PC-9 (cell line): ENCODE results near the gene MYO1F. TPM values are rescaled to one million over a fixed set of nuclear protein-coding genes. Genes with fewer than 3 reads are reported as not detected.

Experiments used
- BruUV-seq: library from RNA; stranded (reverse); fragments of 400-500 nt; replicated peaks from 2 replicates; lab custom pipeline; 2021; lab: Mats Ljungman, UMichigan
- CTCF ChIA-PET: fragments of 300-600 bp; sonication (Branson Sonifier 250); formaldehyde crosslinking; loops from one replicate; lab custom pipeline; 2022; ENCODE audit warnings: antibody characterized with exemption; lab: Charles Lee
- POLR2A ChIA-PET: fragments of 300-600 bp; sonication (Branson Sonifier 250); formaldehyde crosslinking; loops from one replicate; lab custom pipeline; 2022; ENCODE audit warnings: antibody characterized with exemption; ENCODE audit not compliant: unreplicated experiment; lab: Charles Lee
- DNase-seq, 2 experiments: peaks; one replicate each; pipeline versions ENCODE4 v3.0.0 to v3.0.0-alpha.2; 2015 to 2022; ENCODE audit warnings: mixed read lengths in 1 of 2
- H2AFZ ChIP-seq: fragments of 200-600 bp; sonication (generic); 2 replicates; pipeline ENCODE4 v1.8.1; 2017; ENCODE audit warnings: antibody characterized with exemption
- H3F3A ChIP-seq: fragments of 200-600 bp; sonication (generic); 2 replicates; pipeline ENCODE4 v1.8.1; 2017; ENCODE audit warnings: antibody characterized with exemption, mild to moderate bottlenecking, low read depth; ENCODE audit not compliant: insufficient read depth
- H3K27ac ChIP-seq: fragments of 200-600 bp; sonication (generic); 2 replicates; pipeline ENCODE4 v1.6.1; 2016; ENCODE audit warnings: mixed run types
- H3K27me3 ChIP-seq: fragments of 200-600 bp; sonication (generic); 2 replicates; pipeline ENCODE4 v1.6.1; 2016; ENCODE audit warnings: low read depth, mixed run types; ENCODE audit not compliant: insufficient read depth
- H3K36me3 ChIP-seq: fragments of 200-600 bp; sonication (generic); 2 replicates; pipeline ENCODE4 v1.6.1; 2016; ENCODE audit warnings: low read depth, mixed run types
- H3K4me1 ChIP-seq: fragments of 200-600 bp; sonication (generic); replicated peaks from 2 replicates; pipeline ENCODE4 v1.6.1; 2016; ENCODE audit warnings: mixed run types; ENCODE audit not compliant: insufficient read depth
- H3K4me2 ChIP-seq: fragments of 200-600 bp; sonication (generic); 2 replicates; pipeline ENCODE4 v1.6.1; 2017; ENCODE audit warnings: mixed run types
- H3K4me3 ChIP-seq: fragments of 200-600 bp; sonication (generic); 2 replicates; pipeline ENCODE4 v1.6.1; 2016; ENCODE audit warnings: mixed run types
- H3K79me2 ChIP-seq: fragments of 200-600 bp; sonication (generic); 2 replicates; pipeline ENCODE4 v1.6.1; 2017; ENCODE audit warnings: low read depth, mixed run types
- H3K9me2 ChIP-seq: fragments of 200-600 bp; sonication (generic); 2 replicates; pipeline ENCODE4 v1.8.1; 2017; ENCODE audit warnings: mild to moderate bottlenecking; ENCODE audit not compliant: insufficient read depth
- H3K9me3 ChIP-seq: fragments of 200-600 bp; sonication (generic); 2 replicates; pipeline ENCODE4 v1.8.1; 2016; ENCODE audit warnings: low read depth; ENCODE audit not compliant: insufficient read depth
- H4K20me1 ChIP-seq: fragments of 200-600 bp; sonication (generic); 2 replicates; pipeline ENCODE4 v1.8.1; 2017; ENCODE audit not compliant: insufficient read depth
- EZH2 ChIP-seq: fragments of 200-600 bp; sonication (generic); IDR thresholded peaks from 2 replicates; pipeline ENCODE4 v1.8.0; 2017; ENCODE audit warnings: antibody characterized with exemption, low read depth
- intact Hi-C: fragments of 100-400 bp; cut with micrococcal nuclease; formaldehyde crosslinking; loops from one replicate; pipeline ENCODE4 v1.10.0; 2022; ENCODE audit not compliant: unreplicated experiment
- total RNA-seq: library from RNA; stranded (reverse); gene quantifications from 2 replicates; pipeline ENCODE4 v1.2.3, GENCODE V29; 2021
- TF ChIP-seq, protein P1 (sequence below): fragments of 200-600 bp; sonication (generic); conservative IDR thresholded peaks from 2 replicates; pipeline ENCODE4 v1.6.1; 2017; ENCODE audit warnings: mixed run types, antibody characterized with exemption, mild to moderate bottlenecking, moderate library complexity

The MYO1F gene
- total RNA-seq, 1 experiment from 2014 or later, result 1.3 TPM

DNA sequence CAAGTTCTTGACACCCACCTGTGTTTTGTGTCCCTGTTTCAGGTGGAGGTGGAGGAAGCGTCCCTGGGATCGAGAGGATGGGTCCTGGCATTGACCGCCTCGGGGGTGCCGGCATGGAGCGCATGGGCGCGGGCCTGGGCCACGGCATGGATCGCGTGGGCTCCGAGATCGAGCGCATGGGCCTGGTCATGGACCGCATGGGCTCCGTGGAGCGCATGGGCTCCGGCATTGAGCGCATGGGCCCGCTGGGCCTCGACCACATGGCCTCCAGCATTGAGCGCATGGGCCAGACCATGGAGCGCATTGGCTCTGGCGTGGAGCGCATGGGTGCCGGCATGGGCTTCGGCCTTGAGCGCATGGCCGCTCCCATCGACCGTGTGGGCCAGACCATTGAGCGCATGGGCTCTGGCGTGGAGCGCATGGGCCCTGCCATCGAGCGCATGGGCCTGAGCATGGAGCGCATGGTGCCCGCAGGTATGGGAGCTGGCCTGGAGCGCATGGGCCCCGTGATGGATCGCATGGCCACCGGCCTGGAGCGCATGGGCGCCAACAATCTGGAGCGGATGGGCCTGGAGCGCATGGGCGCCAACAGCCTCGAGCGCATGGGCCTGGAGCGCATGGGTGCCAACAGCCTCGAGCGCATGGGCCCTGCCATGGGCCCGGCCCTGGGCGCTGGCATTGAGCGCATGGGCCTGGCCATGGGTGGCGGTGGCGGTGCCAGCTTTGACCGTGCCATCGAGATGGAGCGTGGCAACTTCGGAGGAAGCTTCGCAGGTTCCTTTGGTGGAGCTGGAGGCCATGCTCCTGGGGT is 91.5 kb downstream of the MYO1F start:
- H4K20me1 ChIP-seq, result peaks cover 77% of the 10 kb centered on the region
- peaks cover 8% of the 10 kb centered on the region for H3K4me1 ChIP-seq
- no peak overlapping the region for H3K4me2 ChIP-seq
- H3K79me2 ChIP-seq, result peaks cover 42% of the 10 kb centered on the region
- CTCF ChIA-PET, result no interaction called here
- TSS peak; percentile 29 for BruUV-seq
- DNase-seq, result no peak
- H2AFZ ChIP-seq, result no peak overlapping the region
- H3K36me3 ChIP-seq, result peaks cover 33% of the 10 kb centered on the region
- no peaks in the 10 kb centered on the region for H3K9me3 ChIP-seq
- no peaks in the 10 kb centered on the region for H3K9me2 ChIP-seq
- peaks cover 44% of the 10 kb centered on the region; the same call in 1 of the 2 replicates for H3F3A ChIP-seq
- TF ChIP-seq, protein P1, sequence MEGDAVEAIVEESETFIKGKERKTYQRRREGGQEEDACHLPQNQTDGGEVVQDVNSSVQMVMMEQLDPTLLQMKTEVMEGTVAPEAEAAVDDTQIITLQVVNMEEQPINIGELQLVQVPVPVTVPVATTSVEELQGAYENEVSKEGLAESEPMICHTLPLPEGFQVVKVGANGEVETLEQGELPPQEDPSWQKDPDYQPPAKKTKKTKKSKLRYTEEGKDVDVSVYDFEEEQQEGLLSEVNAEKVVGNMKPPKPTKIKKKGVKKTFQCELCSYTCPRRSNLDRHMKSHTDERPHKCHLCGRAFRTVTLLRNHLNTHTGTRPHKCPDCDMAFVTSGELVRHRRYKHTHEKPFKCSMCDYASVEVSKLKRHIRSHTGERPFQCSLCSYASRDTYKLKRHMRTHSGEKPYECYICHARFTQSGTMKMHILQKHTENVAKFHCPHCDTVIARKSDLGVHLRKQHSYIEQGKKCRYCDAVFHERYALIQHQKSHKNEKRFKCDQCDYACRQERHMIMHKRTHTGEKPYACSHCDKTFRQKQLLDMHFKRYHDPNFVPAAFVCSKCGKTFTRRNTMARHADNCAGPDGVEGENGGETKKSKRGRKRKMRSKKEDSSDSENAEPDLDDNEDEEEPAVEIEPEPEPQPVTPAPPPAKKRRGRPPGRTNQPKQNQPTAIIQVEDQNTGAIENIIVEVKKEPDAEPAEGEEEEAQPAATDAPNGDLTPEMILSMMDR, result no peak
- no peak for TF ChIP-seq EZH2
- no peak overlapping the region for H3K27ac ChIP-seq
- intact Hi-C loops, result loop anchor here (10.0 kb wide), 1 partner anchor 71 kb away; the partner anchor contains the start of gene MARCHF2
- POLR2A ChIA-PET, result no interaction called here
- H3K27me3 ChIP-seq, result no peaks in the 10 kb centered on the region
- no peak overlapping the region for H3K4me3 ChIP-seq

DNA sequence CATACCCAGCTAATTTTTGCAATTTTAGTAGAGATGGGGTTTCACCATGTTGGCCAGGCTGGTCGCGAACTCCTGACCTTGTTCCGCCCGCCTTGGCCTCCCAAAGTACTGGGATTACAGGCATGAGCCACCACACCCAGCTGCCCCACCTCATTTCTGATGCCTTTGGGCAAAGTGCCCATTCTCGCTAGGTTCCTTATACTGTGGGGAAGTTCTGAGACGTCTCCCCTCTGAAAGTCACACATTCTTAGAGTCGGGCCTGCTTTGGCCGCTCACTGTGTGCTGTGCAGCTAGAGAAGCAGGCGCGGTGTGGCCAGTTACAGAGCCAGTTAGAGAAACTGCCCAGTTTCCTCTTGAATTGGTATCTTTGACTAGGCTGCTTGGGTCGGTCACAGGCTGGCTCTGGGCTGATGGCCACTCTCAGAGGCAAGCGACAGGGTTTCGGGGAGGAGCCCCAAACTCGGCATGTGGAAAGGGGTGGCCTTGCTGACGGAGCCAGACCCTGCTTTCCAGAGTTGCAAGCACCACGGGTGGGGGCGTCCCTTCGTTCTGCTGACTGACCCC is 92.8 kb downstream of the MYO1F start:
- no peak overlapping the region for H3K27ac ChIP-seq
- H3K9me2 ChIP-seq, result no peaks in the 10 kb centered on the region
- H4K20me1 ChIP-seq, result peaks cover 79% of the 10 kb centered on the region
- TF ChIP-seq, protein P1, result no peak
- no peak for TF ChIP-seq EZH2
- peaks cover 50% of the 10 kb centered on the region for H3K79me2 ChIP-seq
- intact Hi-C loops, result loop anchor here (10.0 kb wide), 1 partner anchor 70 kb away; the partner anchor contains the start of gene MARCHF2
- H3K4me1 ChIP-seq, result peaks cover 16% of the 10 kb centered on the region
- H3F3A ChIP-seq, result peaks cover 51% of the 10 kb centered on the region
- CTCF ChIA-PET, result no interaction called here
- DNase-seq, result no peak
- H3K36me3 ChIP-seq, result peaks cover 33% of the 10 kb centered on the region
- POLR2A ChIA-PET, result no interaction called here
- no peak overlapping the region for H2AFZ ChIP-seq
- no TSS peak for BruUV-seq
- H3K4me2 ChIP-seq, result no peak overlapping the region
- H3K27me3 ChIP-seq, result no peaks in the 10 kb centered on the region
- no peaks in the 10 kb centered on the region for H3K9me3 ChIP-seq
- H3K4me3 ChIP-seq, result no peak overlapping the region

DNA sequence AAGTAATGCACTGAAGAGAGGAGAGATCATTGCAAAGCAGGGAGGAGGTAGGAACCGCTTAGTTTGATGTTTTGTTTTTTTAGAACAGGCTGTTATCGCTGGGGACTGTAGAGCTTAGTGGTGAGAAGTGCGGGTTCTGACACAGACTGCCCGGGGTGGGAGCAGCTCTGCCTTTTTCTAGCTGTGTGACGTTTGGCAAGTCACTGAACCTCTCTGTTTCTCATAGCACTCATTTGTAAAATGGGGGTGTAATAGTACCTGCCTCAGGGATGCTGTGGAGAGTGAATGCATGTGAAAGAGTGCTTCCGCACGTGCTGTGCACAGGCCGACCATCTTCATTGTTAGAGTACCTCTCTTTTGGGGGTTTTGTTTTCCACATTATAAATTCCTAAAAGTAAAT is 94.1 kb downstream of the MYO1F start:
- H3K9me3 ChIP-seq, result no peaks in the 10 kb centered on the region
- no peak overlapping the region for H3K27ac ChIP-seq
- H2AFZ ChIP-seq, result no peak overlapping the region
- H3K9me2 ChIP-seq, result no peaks in the 10 kb centered on the region
- H3K4me1 ChIP-seq, result peaks cover 16% of the 10 kb centered on the region
- H3K79me2 ChIP-seq, result peaks cover 60% of the 10 kb centered on the region
- peaks cover 38% of the 10 kb centered on the region for H3K36me3 ChIP-seq
- no peak overlapping the region for H3K4me2 ChIP-seq
- H3K4me3 ChIP-seq, result no peak overlapping the region
- H3K27me3 ChIP-seq, result no peaks in the 10 kb centered on the region
- H3F3A ChIP-seq, result peaks cover 48% of the 10 kb centered on the region
- no peak for DNase-seq
- ChIA-PET CTCF (interaction anchor here (0.6 kb wide), 1 partner anchor 69 kb away, joined by 7 read pairs; no protein-coding TSS in a partner anchor), POLR2A (no interaction called here)
- peaks cover 80% of the 10 kb centered on the region for H4K20me1 ChIP-seq
- BruUV-seq, result no TSS peak
- intact Hi-C loops, result loop anchor here (10.0 kb wide), 1 partner anchor 68 kb away; the partner anchor contains the start of gene MARCHF2
- TF ChIP-seq EZH2, result no peak
- TF ChIP-seq, protein P1, result no peak
